Hematopoietic multipotent progenitor cell (in vitro differentiated cells): ENCODE measurements around the gene PIAS3. TPM values are rescaled to one million over a fixed set of nuclear protein-coding genes. Genes with fewer than 3 reads are reported as not detected.
"Not testable (repeated sequence)": the region's sequence is repeated elsewhere in the genome, so short reads cannot be mapped to it uniquely, and the experiment has no call there.

Experiments
- DNase-seq, 3 donors: peaks; one replicate each; pipeline ENCODE4 v3.0.0-alpha.2; 2011 to 2015; ENCODE audit warnings: low read depth in 2 of 3, low spot score in 2 of 3
- small RNA-seq: library from RNA; depleted of rRNA; stranded (forward); fragments of <200 nt; gene quantifications from one replicate; pipeline ENCODE3, GENCODE V24; 2012
- total RNA-seq: library from RNA; depleted of rRNA; stranded (reverse); fragments of >200 nt; gene quantifications from one replicate; pipeline ENCODE4 v1.2.3, GENCODE V29; 2012

Gene PIAS3
- total RNA-seq, 1 donor = 15.6 TPM

- DNase-seq = no peak
These were observed 30.9 kb downstream of the PIAS3 start for GRCh38 chr1:145827966-145828365.

GRCh38 chr1:145826030-145826429, 32.9 kb downstream of the PIAS3 start:
- DNase-seq = no peak

DNA sequence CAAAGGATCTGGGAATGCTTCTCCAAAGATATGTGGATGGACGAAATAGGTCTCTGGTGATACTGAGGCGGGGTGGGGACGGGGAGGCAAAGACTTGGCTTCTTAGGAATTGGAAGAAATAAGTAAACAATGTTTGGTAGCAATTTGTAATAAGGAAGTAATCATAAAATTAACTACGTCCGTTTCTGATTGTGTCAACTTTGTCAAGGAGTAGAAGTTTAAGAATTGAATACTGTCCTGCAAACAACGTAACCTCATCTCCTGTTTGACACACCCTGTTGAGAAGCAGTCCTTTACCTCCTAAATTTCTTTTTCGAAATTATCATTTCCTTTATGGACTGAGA, 34.4 kb downstream of the PIAS3 start:
- no peak for DNase-seq

DNA sequence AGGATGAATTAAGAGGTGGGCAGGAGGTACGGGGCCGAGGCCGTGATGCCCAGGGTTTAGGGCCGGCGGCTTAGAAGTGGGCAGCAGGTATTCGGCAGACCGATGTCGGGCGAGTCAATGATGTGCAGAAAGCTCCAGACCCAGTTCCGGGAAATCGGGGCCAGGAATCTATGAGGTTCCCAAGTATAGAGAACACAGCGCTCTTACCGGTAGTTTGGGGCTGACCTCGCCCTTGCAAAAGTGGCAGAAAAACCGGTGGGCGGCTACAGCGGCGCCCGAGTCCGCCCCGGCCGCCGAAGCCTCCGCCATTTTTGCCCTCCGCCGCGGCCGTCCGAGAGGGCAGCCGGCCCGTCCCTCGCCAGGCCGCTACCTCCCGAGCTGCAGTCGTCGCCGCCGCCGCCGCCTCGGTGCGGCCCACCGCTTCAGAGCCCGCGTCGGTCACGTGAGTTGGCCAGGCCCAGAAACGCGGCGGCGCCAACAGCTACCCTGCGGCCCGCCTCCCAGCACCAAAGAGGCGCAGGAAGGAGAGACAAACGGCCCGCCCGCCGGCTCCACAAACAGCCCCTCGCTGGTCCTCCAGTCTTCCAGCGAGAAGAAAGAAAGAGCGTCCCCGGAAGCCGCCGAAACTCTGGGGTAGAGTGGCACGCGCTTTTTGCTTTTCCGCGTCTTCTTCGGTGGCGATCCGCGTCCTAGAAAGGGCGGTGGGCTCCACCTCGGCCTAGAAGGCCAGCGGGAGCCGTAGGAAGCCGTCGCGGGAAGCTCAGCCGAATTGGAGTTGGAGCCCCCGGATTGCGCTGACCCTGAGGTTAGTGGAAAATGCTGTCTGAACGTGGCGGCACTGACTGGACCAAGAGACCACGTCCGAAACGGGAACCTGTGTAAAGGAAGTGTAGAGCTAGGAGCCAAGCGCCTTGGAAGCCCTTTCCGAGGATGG, 35.0 kb downstream of the PIAS3 start, which contains the start of the genes POLR3C and RNF115:
Gene POLR3C (plus strand): TSS at position 636 of the 934 bp plus-strand sequence. CDS start 1,577 bp downstream, outside the sequence.
Gene RNF115 (minus strand): TSS at position 531 of the 934 bp plus-strand sequence. CDS start 222 bp downstream, at position 309.
- DNase-seq = peak; percentile 69 to 94 (median 90)

DNA sequence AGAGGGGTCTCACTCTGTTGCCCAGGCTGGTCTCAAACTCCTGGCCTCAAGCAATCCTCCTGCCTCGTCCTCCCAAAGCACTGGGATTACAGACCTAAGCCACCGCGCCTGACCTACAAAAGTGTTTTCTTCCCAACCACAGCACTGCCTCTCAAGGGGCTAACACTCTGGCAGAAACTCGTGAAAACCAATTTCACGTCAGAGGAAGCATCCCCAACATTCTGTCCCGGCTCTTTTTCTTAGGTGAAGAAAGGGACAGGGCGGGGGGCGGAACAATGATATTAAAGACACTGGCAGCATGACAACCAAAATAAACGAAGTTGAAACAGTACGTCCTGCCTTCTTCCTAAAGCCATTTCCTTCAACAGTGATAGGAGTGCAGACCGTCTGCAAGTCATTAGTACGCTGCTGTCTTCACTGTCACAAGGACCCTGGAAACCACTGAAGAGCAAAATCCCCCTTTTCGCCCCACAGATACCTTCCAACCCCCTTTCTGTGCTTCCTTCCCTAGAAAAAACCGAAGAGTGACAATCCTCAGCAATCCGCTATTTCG, 36.0 kb downstream of the PIAS3 start:
- not testable (repeated sequence) for DNase-seq

DNA sequence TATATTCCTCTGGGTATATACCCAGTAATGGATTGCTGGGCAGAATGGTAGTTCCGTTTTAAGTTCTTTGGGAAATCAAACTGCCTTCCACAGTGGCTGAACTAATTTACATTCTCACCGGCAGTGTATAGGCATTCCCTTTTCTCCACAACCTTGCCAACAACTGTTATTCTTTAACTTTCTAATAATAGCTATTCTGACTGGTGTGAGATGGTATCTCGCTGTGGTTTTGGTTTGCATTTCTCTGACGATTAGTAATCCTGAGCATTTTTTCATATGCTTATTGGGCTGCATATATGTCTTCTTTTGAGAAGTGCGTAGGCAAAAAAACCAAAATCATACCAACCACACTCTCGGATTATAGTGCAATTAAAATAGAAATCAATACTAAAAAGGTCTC, 40.8 kb downstream of the PIAS3 start:
- DNase-seq = not testable (repeated sequence)

DNA sequence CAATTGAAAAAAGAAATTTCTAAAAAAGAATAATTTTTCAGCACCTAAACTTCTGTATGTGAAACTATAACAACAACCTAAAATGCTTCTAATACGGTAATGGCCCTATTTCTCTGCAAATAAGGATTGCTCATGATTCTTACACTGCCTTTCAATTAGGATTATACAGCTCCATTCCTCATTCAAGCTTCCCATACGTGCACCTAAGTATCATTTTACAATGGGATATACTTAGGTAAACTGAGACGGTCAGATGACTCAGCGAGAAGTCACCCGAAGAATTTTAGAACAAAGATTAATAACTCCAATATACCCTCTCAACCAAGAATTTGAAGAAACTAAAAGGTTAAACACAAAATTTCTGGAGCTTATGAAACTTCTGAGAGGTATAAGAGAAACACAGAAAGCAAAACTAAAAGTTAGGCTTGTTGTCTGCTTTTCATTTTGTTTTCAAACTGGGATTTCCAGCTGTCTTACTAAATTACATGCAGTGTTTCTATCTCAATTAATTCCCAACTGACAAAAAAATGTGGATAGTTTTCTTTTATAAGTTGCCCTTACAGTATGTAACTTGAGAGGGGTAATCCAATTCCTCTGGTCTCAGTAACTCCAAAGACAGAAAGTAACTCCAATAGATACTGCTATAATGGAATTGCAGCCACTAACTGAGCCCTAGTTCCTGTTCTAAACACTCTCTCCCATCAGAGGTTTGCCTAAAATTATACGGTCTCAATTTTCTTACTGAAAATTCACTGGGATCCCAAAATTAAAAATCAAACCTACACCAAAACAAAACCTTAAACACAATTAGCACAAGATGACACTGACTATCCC, 45.7 kb downstream of the PIAS3 start:
- not testable (repeated sequence) for DNase-seq

DNA sequence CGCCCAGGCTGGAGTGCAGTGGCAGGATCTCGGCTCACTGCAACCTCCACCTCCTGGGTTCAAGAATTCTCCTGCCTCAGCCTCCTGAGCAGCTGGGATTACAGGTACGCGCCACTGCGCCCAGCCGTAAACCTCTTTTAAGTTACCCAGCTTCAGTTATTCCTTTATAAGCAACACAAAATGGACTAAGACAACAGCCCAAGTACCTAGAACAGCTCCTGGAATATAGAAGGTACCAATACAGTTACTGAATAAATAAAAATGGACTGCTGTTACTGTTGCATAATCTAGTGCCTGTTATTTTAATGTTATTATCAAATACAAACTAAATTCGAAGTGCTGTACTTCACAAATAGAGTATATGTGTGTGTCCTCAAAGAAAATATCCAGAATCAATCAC, 52.0 kb downstream of the PIAS3 start:
- no peak for DNase-seq

DNA sequence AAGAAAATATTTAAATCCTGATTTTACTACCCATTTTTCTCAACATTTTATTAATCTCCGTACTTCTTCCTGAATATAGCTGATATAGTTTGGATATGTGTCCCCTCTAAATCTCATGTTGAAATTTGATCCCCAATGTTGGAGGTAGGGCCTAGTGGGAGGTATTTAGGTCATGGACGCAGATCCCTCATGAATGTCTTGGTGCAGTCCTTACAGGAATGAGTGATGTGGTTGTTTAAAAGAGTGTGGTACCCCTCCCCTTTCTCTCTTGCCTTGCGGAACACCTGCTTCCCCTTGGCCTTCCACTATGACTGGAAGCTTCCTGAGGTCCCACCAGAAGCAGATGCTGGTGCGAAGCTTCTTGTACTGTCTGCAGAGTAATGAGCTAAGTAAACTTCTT, 52.5 kb downstream of the PIAS3 start:
- no peak for DNase-seq

GRCh38 chr1:145805057-145805456, 53.8 kb downstream of the PIAS3 start:
- no peak for DNase-seq

DNA sequence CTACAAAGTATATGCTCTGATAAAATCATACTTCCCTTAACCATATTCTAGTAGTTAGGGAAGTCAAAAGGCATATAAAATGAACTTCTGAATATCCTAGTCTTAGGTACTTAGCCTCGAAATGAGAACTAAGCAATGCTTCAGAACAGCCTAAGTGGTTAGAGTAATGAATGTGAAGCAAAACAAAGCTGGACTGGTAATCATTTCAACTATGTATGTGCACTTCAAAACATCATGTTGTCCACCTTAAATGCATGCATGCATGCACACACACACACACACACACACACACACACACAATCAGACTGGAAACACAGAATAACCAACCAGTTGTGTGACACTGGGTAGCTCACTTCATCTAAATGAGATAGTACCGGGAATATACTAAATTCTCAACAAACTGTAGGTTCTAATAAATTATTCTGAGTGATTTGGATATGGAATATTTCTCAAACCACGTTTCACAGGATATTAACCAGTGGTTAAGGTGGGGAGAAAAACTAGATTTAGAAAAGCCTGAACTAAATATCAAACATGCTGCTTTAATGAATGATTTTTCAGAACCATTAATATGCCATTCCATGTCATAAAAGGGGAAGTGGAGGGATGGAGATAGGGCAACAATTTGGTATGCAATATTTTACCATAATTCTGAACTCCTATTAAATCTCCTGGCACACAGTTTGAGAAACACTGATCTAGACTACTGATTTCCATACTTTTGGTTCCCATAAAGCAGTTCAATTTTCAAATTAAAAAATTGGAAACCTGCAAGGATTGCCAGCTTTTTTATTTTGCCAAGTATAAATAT, 54.4 kb downstream of the PIAS3 start:
- peak in 1 of 3 donors; percentile 23 for DNase-seq

GRCh38 chr1:145799806-145800205, 59.1 kb downstream of the PIAS3 start:
- no peak for DNase-seq

Small RNA genes within 50 kb of the gene (small RNA-seq; reads per million reads assigned to genes)
- gene MIR6736 = not detected

Other genes starting within 250 kb of the PIAS3 start
- under 0.01 TPM for gene PDZK1, start 151.7 kb downstream of the PIAS3 start, total RNA-seq
- not detected for gene CD160, start 139.6 kb downstream of the PIAS3 start, total RNA-seq
- gene RNF115, start 35.0 kb downstream of the PIAS3 start, total RNA-seq = 9.2 TPM
- gene POLR3C, start 34.9 kb downstream of the PIAS3 start, total RNA-seq = 46.0 TPM
- gene NUDT17, start 13.5 kb downstream of the PIAS3 start, total RNA-seq = 12.7 TPM
- 0.27 TPM for gene ANKRD35, start 26.8 kb upstream of the PIAS3 start, total RNA-seq
- under 0.01 TPM for gene ITGA10, start 51.0 kb upstream of the PIAS3 start, total RNA-seq
- 21.5 TPM for gene PEX11B, start 59.6 kb upstream of the PIAS3 start, total RNA-seq
- 66.2 TPM for gene RBM8A, start 68.4 kb upstream of the PIAS3 start, total RNA-seq
- 17.8 TPM for gene LIX1L, start 98.9 kb upstream of the PIAS3 start, total RNA-seq
- 0.27 TPM for gene ANKRD34A, start 105.5 kb upstream of the PIAS3 start, total RNA-seq
- gene POLR3GL, start 105.6 kb upstream of the PIAS3 start, total RNA-seq = 15.1 TPM
- 485 TPM for gene TXNIP, start 137.5 kb upstream of the PIAS3 start, total RNA-seq
- gene HJV, start 162.7 kb upstream of the PIAS3 start, total RNA-seq = not detected